ENCODE results near the gene TRIM24. TPM values are rescaled to one million over a fixed set of nuclear protein-coding genes. Genes with fewer than 3 reads are reported as not detected.
A peak's percentile ranks its signal among the peaks of the same experiment; 100 is the strongest.

Gene TRIM24
- total RNA-seq, 3 donors from 2014 or later: 17.5 to 21.2 (median 18.9) TPM

DNA sequence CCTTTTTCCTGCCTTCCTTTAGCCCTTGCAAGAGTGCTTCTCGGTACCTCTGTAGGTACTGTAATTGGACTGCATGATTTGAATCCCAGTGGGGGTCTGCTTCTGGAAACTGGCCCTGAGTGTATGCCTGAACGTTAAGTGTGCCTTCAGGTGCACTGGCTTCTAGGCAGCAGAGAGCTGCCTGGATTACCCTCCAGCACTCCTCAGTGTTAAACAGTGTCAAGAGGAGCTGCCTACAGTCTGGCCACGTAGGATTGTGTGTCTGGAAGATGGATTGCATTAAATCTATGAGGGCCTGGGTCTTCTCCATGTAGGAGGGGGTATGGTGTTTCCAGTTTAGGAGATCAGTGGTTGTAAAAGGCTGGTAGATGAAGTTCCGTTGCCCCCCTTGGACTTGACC, 103.7 kb downstream of the TRIM24 start:
- DNase-seq (no peak), ATAC-seq (no peak)
- TF ChIP-seq, protein P1, sequence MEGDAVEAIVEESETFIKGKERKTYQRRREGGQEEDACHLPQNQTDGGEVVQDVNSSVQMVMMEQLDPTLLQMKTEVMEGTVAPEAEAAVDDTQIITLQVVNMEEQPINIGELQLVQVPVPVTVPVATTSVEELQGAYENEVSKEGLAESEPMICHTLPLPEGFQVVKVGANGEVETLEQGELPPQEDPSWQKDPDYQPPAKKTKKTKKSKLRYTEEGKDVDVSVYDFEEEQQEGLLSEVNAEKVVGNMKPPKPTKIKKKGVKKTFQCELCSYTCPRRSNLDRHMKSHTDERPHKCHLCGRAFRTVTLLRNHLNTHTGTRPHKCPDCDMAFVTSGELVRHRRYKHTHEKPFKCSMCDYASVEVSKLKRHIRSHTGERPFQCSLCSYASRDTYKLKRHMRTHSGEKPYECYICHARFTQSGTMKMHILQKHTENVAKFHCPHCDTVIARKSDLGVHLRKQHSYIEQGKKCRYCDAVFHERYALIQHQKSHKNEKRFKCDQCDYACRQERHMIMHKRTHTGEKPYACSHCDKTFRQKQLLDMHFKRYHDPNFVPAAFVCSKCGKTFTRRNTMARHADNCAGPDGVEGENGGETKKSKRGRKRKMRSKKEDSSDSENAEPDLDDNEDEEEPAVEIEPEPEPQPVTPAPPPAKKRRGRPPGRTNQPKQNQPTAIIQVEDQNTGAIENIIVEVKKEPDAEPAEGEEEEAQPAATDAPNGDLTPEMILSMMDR (IDR thresholded peaks at IDR 0.05): no peak
- intact Hi-C loops (cut with DNase I, micrococcal nuclease): no loop called here
- H3K4me3 ChIP-seq: no peak overlapping the region
- H3K36me3 ChIP-seq (ENCODE audit: low read depth): peaks cover 8% of the 10 kb centered on the region
- peaks cover 75% of the 10 kb centered on the region for H3K9me3 ChIP-seq
- no peaks in the 10 kb centered on the region for H3K4me1 ChIP-seq (ENCODE audit: low read depth)

DNA sequence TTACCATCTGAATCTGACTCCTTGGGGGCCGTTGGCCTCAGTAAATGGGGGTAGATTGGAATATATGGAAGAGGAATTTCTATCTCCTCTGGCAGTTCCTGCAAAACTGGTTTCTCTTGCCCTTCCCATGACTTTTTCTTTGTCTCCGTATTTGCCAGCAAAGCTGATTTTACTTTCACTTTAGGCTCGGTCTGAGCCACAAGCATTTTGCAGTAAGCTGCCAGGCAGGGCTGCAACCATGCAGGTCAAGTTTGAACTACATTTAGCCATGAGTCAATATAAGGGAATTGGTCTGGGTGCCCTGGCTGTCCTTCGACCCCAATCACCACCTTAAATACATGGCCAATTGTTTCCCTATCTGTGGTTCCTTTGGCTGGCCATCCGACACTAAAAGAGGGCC, 104.3 kb downstream of the TRIM24 start:
- Histone ChIP-seq H3K4me3 (no peak overlapping the region), H3K4me1 (ENCODE audit: low read depth) (no peaks in the 10 kb centered on the region), H3K9me3 (peaks cover 70% of the 10 kb centered on the region), H3K36me3 (ENCODE audit: low read depth) (peaks cover 8% of the 10 kb centered on the region)
- intact Hi-C loops (cut with DNase I, micrococcal nuclease): no loop called here
- TF ChIP-seq, protein P1 (IDR thresholded peaks at IDR 0.05): no peak
- DNase-seq (no peak), ATAC-seq (peak; percentile 26)

DNA sequence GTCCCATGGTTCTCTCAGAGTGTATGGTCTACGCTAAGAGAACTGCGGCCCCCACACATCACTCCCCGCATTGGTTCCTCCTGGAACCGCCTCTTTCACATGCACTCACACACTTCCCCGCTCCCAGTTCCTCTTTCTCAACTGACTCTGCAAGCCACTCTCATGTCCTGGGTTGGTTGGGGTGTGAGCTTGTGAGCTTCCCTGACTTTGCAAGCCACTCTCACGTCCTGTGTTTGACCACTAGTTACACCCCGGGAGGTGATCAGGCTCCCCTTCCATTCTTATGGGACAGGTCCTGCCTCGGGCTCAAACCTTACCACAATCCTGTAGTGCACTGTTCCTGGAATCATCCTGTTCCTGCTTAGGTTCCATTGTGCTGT, 105.0 kb downstream of the TRIM24 start:
- intact Hi-C loops (cut with DNase I, micrococcal nuclease): no loop called here
- Histone ChIP-seq H3K4me1 (ENCODE audit: low read depth) (no peaks in the 10 kb centered on the region), H3K36me3 (ENCODE audit: low read depth) (peaks cover 8% of the 10 kb centered on the region), H3K4me3 (no peak overlapping the region), H3K9me3 (peaks cover 68% of the 10 kb centered on the region)
- TF ChIP-seq, protein P1 (IDR thresholded peaks at IDR 0.05): no peak
- DNase-seq: no peak
- ATAC-seq: no peak

DNA sequence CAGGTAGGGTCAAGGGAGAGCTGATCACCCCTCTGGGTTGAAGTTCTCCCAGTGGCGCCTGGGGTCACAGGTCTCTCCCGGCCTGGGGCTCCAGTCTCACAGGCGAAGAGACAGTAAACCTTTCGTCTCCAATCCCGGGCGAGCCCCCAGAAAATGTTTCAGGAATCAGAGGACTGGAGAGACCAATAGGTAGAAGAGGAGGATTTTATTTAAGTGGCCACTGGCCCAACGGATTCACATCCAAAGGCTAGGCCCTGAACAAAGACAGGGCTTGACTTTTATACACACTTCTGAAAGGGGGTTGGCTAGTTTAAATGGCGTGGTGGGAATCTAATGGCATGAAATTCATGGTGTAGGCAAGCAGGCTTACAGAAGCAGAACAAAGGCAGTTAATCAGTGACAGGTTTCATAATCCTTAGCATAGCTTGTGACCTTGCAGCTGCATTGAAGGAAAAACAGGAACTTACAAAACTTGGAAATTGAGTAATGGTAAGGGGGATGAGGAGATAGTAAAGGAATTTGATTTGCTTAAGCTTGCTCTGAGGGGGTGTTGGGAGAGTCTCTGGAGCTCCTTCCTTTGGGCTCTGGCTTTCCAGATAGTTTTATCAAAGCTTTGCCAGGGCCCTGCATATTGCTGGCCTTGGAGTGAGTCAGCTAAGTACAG, 105.5 kb downstream of the TRIM24 start:
- no peak for DNase-seq
- TF ChIP-seq, protein P1 (IDR thresholded peaks at IDR 0.05): no peak
- no peak for ATAC-seq
- Histone ChIP-seq H3K4me3 (no peak overlapping the region), H3K9me3 (peaks cover 66% of the 10 kb centered on the region), H3K4me1 (ENCODE audit: low read depth) (no peaks in the 10 kb centered on the region), H3K36me3 (ENCODE audit: low read depth) (peaks cover 8% of the 10 kb centered on the region)
- intact Hi-C loops (cut with DNase I, micrococcal nuclease): no loop called here

DNA sequence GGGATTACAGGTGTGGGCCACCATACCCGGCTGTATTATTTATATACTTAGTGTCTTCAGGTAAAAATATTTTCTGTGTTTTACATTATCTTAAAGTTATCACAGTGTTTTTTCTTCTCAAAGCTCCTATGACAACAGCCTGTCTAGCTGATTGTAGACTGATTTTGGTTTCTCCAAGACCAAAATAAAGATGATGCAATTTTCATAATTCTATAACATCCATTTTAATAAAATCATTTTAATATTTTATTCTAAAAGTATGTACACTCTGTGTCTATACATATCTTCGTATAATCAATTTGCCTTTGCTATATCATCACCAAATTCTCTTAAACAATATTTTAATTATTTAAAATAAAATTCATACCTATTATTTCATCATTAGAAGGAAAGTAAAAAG, 108.6 kb downstream of the TRIM24 start:
- DNase-seq: no peak
- Histone ChIP-seq H3K4me3 (no peak overlapping the region), H3K4me1 (ENCODE audit: low read depth) (no peaks in the 10 kb centered on the region), H3K9me3 (peaks cover 39% of the 10 kb centered on the region), H3K36me3 (ENCODE audit: low read depth) (peaks cover 8% of the 10 kb centered on the region)
- intact Hi-C loops (cut with DNase I, micrococcal nuclease): no loop called here
- TF ChIP-seq, protein P1 (IDR thresholded peaks at IDR 0.05): no peak
- ATAC-seq: no peak

DNA sequence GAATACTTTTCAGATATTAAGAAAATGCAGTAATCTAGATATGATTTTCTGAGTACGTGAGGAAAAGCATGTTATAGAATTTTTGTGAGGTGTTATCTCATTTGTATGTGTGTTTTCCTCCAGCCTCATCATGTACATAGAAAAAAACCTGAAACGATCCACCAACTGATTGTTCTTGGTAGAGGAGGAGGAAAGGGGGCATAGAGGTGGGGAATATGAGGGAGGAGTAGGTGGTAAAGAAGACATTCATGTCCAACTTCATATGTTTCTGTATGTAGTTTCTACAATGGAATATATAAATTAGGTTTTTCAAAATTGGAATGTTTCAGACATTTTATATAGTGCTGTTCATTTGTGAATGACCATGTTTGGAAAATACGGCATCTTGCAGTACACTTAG, 109.4 kb downstream of the TRIM24 start:
- intact Hi-C loops (cut with DNase I, micrococcal nuclease): no loop called here
- Histone ChIP-seq H3K36me3 (ENCODE audit: low read depth) (peaks cover 8% of the 10 kb centered on the region), H3K4me3 (no peak overlapping the region), H3K4me1 (ENCODE audit: low read depth) (no peaks in the 10 kb centered on the region), H3K9me3 (peaks cover 31% of the 10 kb centered on the region)
- ATAC-seq: no peak
- TF ChIP-seq, protein P1 (IDR thresholded peaks at IDR 0.05): no peak
- DNase-seq: no peak

All from mucosa of descending colon (tissue), 3 donors.